Gastrocnemius medialis (tissue), 4 donors: ENCODE measurements around the gene DNAH6. TPM values are rescaled to one million over a fixed set of nuclear protein-coding genes. Genes with fewer than 3 reads are reported as not detected.

ENCODE experiments used
- ATAC-seq, 2 donors: fragments of 150-250 bp; one replicate each; pipeline ENCODE4 v1.9.1; 2016
- DNase-seq, 2 donors: peaks; one replicate each; pipeline ENCODE4 v3.0.0-alpha.2; 2019
- H3K27ac ChIP-seq, 4 donors: fragments of 200-600 bp; sonication (generic); 1 replicate in 1 of 4; 2 replicates in 3 of 4; pipeline ENCODE4 v1.5.1; 2016 to 2018; ENCODE audit warnings: mild to moderate bottlenecking in 2 of 4, moderate library complexity in 1 of 4
- H3K27me3 ChIP-seq, 3 donors: fragments of 200-600 bp; sonication (generic) in 2 of 3; 1 replicate in 1 of 3; 2 replicates in 2 of 3; pipeline versions ENCODE4 v1.5.1 to v1.6.0; 2016 to 2019; ENCODE audit warnings: mild to moderate bottlenecking in 1 of 3, moderate library complexity in 1 of 3
- H3K36me3 ChIP-seq, 2 donors: fragments of 200-600 bp; sonication (generic) in 1 of 2; one replicate each; pipeline ENCODE4 v1.5.1; 2017 to 2018
- H3K4me1 ChIP-seq, 2 donors: fragments of 200-600 bp; sonication (generic) in 1 of 2; one replicate each; pipeline ENCODE4 v1.5.1; 2016 to 2017; ENCODE audit warnings: mild to moderate bottlenecking in 2 of 2
- H3K4me3 ChIP-seq, 4 donors: fragments of 200-600 bp; sonication (generic) in 3 of 4; 1 replicate in 1 of 4; 2 replicates in 3 of 4; pipeline ENCODE4 v1.5.1; 2016 to 2019; ENCODE audit warnings: mild to moderate bottlenecking in 2 of 4
- H3K9me3 ChIP-seq, 3 donors: fragments of 200-600 bp; sonication (generic) in 2 of 3; 1 replicate in 1 of 3; 2 replicates in 2 of 3; pipeline ENCODE4 v1.5.1; 2016 to 2019
- POLR2A ChIP-seq, 2 donors: fragments of 450-650 bp; IDR thresholded peaks; one replicate each; pipeline ENCODE4 v1.6.1; 2017; ENCODE audit warnings: antibody characterized with exemption in 2 of 2, mild to moderate bottlenecking in 2 of 2, moderate library complexity in 2 of 2
- in situ Hi-C, 4 donors: fragments of 200-750 bp; cut with MboI; loops; one replicate each; pipeline versions ENCODE4 v1.15.0 to v1.8.0; 2017; ENCODE audit warnings: low sequenced_read_pairs in 4 of 4
- intact Hi-C: fragments of 100-400 bp; cut with DNase I; formaldehyde crosslinking; loops from one replicate; pipeline ENCODE4 v1.15.1; 2023; ENCODE audit warnings: low total_unique reads
- total RNA-seq, 4 donors: library from RNA; depleted of rRNA; stranded (reverse); fragments of >200 nt; gene quantifications; one replicate each; pipeline versions ENCODE4 v1.1.0 to v1.2.3, GENCODE V29; 2016
- TF ChIP-seq, protein P1 (sequence below), 5 experiments: fragments of 450-650 bp in 3 of 5; fragments of 200-600 bp in 2 of 5; sonication (generic) in 2 of 5; IDR thresholded peaks in 4 of 5; conservative IDR thresholded peaks in 1 of 5; 1 replicate in 4 of 5; 2 replicates in 1 of 5; pipeline ENCODE4 v1.5.1; 2016 to 2019; ENCODE audit warnings: antibody characterized with exemption in 5 of 5, mild to moderate bottlenecking in 3 of 5, moderate library complexity in 3 of 5

Gene DNAH6
- total RNA-seq, 4 donors from 2014 or later: not detected

GRCh38 chr2:84836215-84836614, 319.9 kb downstream of the DNAH6 start:
- TF ChIP-seq POLR2A (IDR thresholded peaks at IDR 0.05): no peak
- TF ChIP-seq, protein P1, sequence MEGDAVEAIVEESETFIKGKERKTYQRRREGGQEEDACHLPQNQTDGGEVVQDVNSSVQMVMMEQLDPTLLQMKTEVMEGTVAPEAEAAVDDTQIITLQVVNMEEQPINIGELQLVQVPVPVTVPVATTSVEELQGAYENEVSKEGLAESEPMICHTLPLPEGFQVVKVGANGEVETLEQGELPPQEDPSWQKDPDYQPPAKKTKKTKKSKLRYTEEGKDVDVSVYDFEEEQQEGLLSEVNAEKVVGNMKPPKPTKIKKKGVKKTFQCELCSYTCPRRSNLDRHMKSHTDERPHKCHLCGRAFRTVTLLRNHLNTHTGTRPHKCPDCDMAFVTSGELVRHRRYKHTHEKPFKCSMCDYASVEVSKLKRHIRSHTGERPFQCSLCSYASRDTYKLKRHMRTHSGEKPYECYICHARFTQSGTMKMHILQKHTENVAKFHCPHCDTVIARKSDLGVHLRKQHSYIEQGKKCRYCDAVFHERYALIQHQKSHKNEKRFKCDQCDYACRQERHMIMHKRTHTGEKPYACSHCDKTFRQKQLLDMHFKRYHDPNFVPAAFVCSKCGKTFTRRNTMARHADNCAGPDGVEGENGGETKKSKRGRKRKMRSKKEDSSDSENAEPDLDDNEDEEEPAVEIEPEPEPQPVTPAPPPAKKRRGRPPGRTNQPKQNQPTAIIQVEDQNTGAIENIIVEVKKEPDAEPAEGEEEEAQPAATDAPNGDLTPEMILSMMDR (IDR thresholded peaks at IDR 0.05 in 4 of 5, conservative IDR thresholded peaks at IDR 0.05 in 1 of 5): no peak
- Histone ChIP-seq H3K36me3 (no peaks in the 10 kb centered on the region), H3K4me1 (no peaks in the 10 kb centered on the region), H3K4me3 (no peak overlapping the region), H3K27ac (no peak overlapping the region), H3K9me3 (peaks cover 0 to 4% (median 0%) of the 10 kb centered on the region in 3 donors), H3K27me3 (no peaks in the 10 kb centered on the region)
- ATAC-seq (no peak), DNase-seq (no peak)
- in situ Hi-C loops (no loop called here), intact Hi-C loops (no loop called here)

GRCh38 chr2:84838434-84839145, 322.3 kb downstream of the DNAH6 start:
- DNase-seq: no peak
- Histone ChIP-seq H3K27ac (no peak overlapping the region), H3K4me1 (no peaks in the 10 kb centered on the region), H3K4me3 (no peak overlapping the region), H3K27me3 (no peaks in the 10 kb centered on the region), H3K36me3 (no peaks in the 10 kb centered on the region), H3K9me3 (peaks cover 0 to 4% (median 0%) of the 10 kb centered on the region in 3 donors)
- in situ Hi-C loops (no loop called here), intact Hi-C loops (no loop called here)
- no peak for TF ChIP-seq POLR2A (IDR thresholded peaks at IDR 0.05)
- TF ChIP-seq, protein P1 (IDR thresholded peaks at IDR 0.05 in 4 of 5, conservative IDR thresholded peaks at IDR 0.05 in 1 of 5): no peak
- no peak for ATAC-seq

DNA sequence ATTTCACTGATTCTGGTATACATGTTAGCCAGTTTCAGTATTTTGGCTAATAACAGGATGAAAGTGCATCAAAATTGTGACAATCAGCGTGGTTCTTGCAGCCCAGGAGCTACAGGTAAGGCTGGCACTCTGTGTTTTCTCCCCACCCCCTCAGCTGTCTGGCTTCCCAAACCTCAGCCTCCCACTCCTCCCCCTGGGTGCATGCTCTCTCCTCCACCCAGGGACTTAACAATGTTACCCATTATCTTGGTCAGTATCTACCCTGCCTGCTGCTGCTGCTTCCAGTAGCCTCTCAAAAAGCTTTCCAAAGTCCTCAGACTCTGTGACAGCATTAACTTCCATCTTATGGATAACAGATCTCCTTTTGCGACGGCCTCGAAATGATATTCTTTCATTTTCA, 323.6 kb downstream of the DNAH6 start:
- no peaks in the 10 kb centered on the region for H3K36me3 ChIP-seq
- H3K9me3 ChIP-seq: peaks cover 0 to 4% (median 0%) of the 10 kb centered on the region in 3 donors
- in situ Hi-C loops: no loop called here
- intact Hi-C loops: no loop called here
- H3K4me1 ChIP-seq: no peaks in the 10 kb centered on the region
- H3K27me3 ChIP-seq: no peaks in the 10 kb centered on the region
- no peak for ATAC-seq
- TF ChIP-seq, protein P1 (IDR thresholded peaks at IDR 0.05 in 4 of 5, conservative IDR thresholded peaks at IDR 0.05 in 1 of 5): no peak
- TF ChIP-seq POLR2A (IDR thresholded peaks at IDR 0.05): no peak
- DNase-seq: no peak
- no peak overlapping the region for H3K4me3 ChIP-seq
- H3K27ac ChIP-seq: no peak overlapping the region

DNA sequence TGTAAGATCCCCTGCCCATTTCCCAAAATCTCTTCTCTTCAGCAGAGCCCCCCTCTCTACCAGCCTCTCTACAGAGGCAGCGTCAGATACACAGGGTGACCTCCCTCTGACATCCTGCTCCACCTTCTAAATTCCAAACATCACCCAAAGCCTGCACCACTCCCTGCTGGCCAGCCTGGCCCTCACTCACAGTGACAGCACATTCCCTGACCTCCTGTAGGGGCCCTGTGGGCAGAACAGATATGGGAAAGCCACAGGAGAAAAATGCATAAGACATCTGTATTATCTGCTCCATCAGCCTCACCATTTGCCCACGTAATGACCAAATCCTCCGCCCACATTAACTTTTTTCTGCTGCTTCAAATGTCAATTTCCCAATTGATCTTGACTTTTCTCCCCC, 324.0 kb downstream of the DNAH6 start:
- no peaks in the 10 kb centered on the region for H3K27me3 ChIP-seq
- no peak overlapping the region for H3K27ac ChIP-seq
- no peak for TF ChIP-seq POLR2A (IDR thresholded peaks at IDR 0.05)
- TF ChIP-seq, protein P1 (IDR thresholded peaks at IDR 0.05 in 4 of 5, conservative IDR thresholded peaks at IDR 0.05 in 1 of 5): no peak
- no peak overlapping the region for H3K4me3 ChIP-seq
- peaks cover 0 to 4% (median 0%) of the 10 kb centered on the region in 3 donors for H3K9me3 ChIP-seq
- in situ Hi-C loops: no loop called here
- no peak for ATAC-seq
- no peaks in the 10 kb centered on the region for H3K4me1 ChIP-seq
- DNase-seq: no peak
- H3K36me3 ChIP-seq: no peaks in the 10 kb centered on the region
- intact Hi-C loops: no loop called here

- in situ Hi-C loops: no loop called here
- no peaks in the 10 kb centered on the region for H3K27me3 ChIP-seq
- H3K9me3 ChIP-seq: no peaks in the 10 kb centered on the region
- no peaks in the 10 kb centered on the region for H3K4me1 ChIP-seq
- no peaks in the 10 kb centered on the region for H3K36me3 ChIP-seq
- H3K27ac ChIP-seq: no peak overlapping the region
- intact Hi-C loops: no loop called here
- DNase-seq (no peak), ATAC-seq (no peak)
- H3K4me3 ChIP-seq: no peak overlapping the region
- TF ChIP-seq, protein P1 (IDR thresholded peaks at IDR 0.05 in 4 of 5, conservative IDR thresholded peaks at IDR 0.05 in 1 of 5): no peak
- no peak for TF ChIP-seq POLR2A (IDR thresholded peaks at IDR 0.05)
Observed at GRCh38 chr2:84841577-84841976, 325.3 kb downstream of the DNAH6 start.
